ENCODE results near the gene DCAF4.

Gene DCAF4

DNA sequence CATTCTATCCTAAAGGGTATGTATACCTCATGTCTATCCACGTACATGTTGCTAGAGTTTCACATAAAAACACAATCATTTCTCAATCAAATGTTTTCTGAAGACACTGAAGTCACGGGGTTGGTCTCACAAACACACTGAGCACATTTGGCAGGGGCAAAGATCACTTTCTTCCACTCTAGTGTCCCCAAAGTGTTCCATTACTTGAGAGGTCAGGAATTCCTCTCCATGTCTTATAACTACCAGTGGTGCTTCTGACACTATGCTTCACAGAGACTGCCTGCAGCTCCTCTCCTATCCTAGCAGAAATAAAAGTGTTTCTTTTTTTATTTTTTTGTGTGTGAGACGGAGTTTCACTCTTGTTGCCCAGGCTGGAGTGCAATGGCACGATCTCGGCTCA lies 81.6 kb downstream of the DCAF4 start:
- DNase-seq (ENCODE audit: low spot score) = no peak

DNA sequence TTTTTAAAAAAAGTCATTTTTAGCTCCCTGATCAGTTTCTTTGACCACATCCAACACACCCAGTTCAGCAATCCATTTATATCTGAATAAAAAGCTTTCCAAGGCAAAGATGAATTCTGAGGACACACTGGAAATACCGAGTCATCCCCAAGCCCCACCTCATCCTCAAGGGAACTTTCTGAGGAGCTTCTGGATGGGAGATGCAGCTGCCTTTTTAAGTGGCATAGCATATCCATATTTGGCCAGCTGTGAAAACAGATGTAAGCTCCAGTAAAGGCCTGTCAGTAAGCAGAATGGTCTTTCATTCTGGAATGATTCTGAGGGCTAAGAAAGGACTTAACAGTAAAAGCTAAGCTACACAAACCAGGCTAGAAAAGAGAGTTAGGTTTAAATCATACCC lies 82.2 kb downstream of the DCAF4 start:
- ATAC-seq (ENCODE audit: low read depth) (no peak), DNase-seq (ENCODE audit: low spot score) (no peak)
- Histone ChIP-seq H3K27ac (ENCODE audit: poor library complexity, severe bottlenecking) (no peak overlapping the region), H3K27me3 (ENCODE audit: insufficient read depth, poor library complexity, severe bottlenecking) (no peaks in the 10 kb centered on the region), H3K4me1 (ENCODE audit: insufficient read depth, poor library complexity, severe bottlenecking) (no peaks in the 10 kb centered on the region), H3K36me3 (ENCODE audit: low read depth) (peaks cover 5% of the 10 kb centered on the region; the same call in 1 of the 2 replicates), H3K9me3 (ENCODE audit: severe bottlenecking) (no peaks in the 10 kb centered on the region), H3K4me3 (ENCODE audit: severe bottlenecking) (no peak overlapping the region)
- TF ChIP-seq, protein P1, sequence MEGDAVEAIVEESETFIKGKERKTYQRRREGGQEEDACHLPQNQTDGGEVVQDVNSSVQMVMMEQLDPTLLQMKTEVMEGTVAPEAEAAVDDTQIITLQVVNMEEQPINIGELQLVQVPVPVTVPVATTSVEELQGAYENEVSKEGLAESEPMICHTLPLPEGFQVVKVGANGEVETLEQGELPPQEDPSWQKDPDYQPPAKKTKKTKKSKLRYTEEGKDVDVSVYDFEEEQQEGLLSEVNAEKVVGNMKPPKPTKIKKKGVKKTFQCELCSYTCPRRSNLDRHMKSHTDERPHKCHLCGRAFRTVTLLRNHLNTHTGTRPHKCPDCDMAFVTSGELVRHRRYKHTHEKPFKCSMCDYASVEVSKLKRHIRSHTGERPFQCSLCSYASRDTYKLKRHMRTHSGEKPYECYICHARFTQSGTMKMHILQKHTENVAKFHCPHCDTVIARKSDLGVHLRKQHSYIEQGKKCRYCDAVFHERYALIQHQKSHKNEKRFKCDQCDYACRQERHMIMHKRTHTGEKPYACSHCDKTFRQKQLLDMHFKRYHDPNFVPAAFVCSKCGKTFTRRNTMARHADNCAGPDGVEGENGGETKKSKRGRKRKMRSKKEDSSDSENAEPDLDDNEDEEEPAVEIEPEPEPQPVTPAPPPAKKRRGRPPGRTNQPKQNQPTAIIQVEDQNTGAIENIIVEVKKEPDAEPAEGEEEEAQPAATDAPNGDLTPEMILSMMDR (IDR thresholded peaks at IDR 0.05; ENCODE audit: poor library complexity, severe bottlenecking) = no peak

More for the DNA sequence above, 81.6 kb downstream of the DCAF4 start:
- no peak overlapping the region for H3K4me3 ChIP-seq (ENCODE audit: severe bottlenecking)
- H3K36me3 ChIP-seq (ENCODE audit: low read depth) = peaks cover 5% of the 10 kb centered on the region; the same call in 1 of the 2 replicates
- H3K4me1 ChIP-seq (ENCODE audit: insufficient read depth, poor library complexity, severe bottlenecking) = no peaks in the 10 kb centered on the region
- H3K27ac ChIP-seq (ENCODE audit: poor library complexity, severe bottlenecking) = no peak overlapping the region
- no peaks in the 10 kb centered on the region for H3K9me3 ChIP-seq (ENCODE audit: severe bottlenecking)
- TF ChIP-seq, protein P1 (IDR thresholded peaks at IDR 0.05; ENCODE audit: poor library complexity, severe bottlenecking) = no peak
- no peak for ATAC-seq (ENCODE audit: low read depth)
- H3K27me3 ChIP-seq (ENCODE audit: insufficient read depth, poor library complexity, severe bottlenecking) = no peaks in the 10 kb centered on the region

All from RWPE2 (cell line).